PFSK-1 (cell line): ENCODE data around the gene CHMP2B.

ENCODE experiments used
- SIN3A ChIP-seq: IDR thresholded peaks from 2 replicates; pipeline ENCODE4 v1.6.1; 2012; ENCODE audit warnings: mild to moderate bottlenecking, low read length, moderate library complexity, borderline replicate concordance; ENCODE audit not compliant: insufficient read depth
- TF ChIP-seq, protein P1 (sequence below), 2 experiments: IDR thresholded peaks; 2 replicates each; pipeline versions ENCODE4 v1.6.1 to v1.8.0; 2011 to 2012; ENCODE audit warnings: low read depth in 2 of 2, low read length in 2 of 2, control low read depth in 1 of 2, inconsistent platforms in 1 of 2, mild to moderate bottlenecking in 1 of 2, moderate library complexity in 1 of 2; ENCODE audit not compliant: insufficient read depth in 1 of 2

DNA sequence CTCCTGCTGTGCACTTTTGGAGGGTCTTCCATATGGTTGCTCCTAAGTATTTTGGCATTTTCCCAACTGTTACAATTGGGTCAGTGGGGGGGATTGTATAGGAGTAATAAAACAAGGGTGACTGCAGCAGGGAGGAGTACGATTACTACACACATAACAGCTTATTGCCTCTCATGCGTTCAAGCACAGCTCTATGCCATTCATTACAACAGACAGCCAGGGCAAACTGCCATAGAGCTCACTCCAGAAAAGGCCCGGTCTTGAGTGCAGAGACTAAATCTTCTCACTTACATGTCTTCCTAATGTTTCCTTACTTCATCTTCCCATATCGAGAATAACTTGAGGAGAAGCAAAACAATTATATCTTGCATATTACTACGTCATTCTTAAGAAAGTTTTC is 1.4 kb upstream of the CHMP2B start:
- TF ChIP-seq, protein P1, sequence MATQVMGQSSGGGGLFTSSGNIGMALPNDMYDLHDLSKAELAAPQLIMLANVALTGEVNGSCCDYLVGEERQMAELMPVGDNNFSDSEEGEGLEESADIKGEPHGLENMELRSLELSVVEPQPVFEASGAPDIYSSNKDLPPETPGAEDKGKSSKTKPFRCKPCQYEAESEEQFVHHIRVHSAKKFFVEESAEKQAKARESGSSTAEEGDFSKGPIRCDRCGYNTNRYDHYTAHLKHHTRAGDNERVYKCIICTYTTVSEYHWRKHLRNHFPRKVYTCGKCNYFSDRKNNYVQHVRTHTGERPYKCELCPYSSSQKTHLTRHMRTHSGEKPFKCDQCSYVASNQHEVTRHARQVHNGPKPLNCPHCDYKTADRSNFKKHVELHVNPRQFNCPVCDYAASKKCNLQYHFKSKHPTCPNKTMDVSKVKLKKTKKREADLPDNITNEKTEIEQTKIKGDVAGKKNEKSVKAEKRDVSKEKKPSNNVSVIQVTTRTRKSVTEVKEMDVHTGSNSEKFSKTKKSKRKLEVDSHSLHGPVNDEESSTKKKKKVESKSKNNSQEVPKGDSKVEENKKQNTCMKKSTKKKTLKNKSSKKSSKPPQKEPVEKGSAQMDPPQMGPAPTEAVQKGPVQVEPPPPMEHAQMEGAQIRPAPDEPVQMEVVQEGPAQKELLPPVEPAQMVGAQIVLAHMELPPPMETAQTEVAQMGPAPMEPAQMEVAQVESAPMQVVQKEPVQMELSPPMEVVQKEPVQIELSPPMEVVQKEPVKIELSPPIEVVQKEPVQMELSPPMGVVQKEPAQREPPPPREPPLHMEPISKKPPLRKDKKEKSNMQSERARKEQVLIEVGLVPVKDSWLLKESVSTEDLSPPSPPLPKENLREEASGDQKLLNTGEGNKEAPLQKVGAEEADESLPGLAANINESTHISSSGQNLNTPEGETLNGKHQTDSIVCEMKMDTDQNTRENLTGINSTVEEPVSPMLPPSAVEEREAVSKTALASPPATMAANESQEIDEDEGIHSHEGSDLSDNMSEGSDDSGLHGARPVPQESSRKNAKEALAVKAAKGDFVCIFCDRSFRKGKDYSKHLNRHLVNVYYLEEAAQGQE (IDR thresholded peaks at IDR 0.05; ENCODE audit: insufficient read depth in 1 of 2, low read depth in 2 of 2, low read length in 2 of 2) = no peak
- TF ChIP-seq SIN3A = no peak
